GM13977 (cell line): ENCODE data around the gene GNAS-AS1.
"Not testable (repeated sequence)": the region's sequence is repeated elsewhere in the genome, so short reads cannot be mapped to it uniquely, and the experiment has no call there.

Experiments used
- DNase-seq: peaks from one replicate; pipeline ENCODE4 v3.0.0; 2012; ENCODE audit warnings: low spot score
- in situ Hi-C: fragments of 300-500 bp; cut with MboI; formaldehyde crosslinking; loops from one replicate; pipeline ENCODE4 v1.12.0; 2022; ENCODE audit warnings: low sequenced_read_pairs, low pct_unique_long_range_greater_than_20kb, mixed read lengths, inconsistent platforms; ENCODE audit not compliant: unreplicated experiment
- TF ChIP-seq, protein P1 (sequence below): IDR thresholded peaks from 2 replicates; pipeline ENCODE4 v1.5.1; 2012; ENCODE audit warnings: mild to moderate bottlenecking, control low read depth; ENCODE audit not compliant: insufficient read depth; ENCODE audit errors: extremely low read depth, missing control alignments

Gene GNAS-AS1

DNA sequence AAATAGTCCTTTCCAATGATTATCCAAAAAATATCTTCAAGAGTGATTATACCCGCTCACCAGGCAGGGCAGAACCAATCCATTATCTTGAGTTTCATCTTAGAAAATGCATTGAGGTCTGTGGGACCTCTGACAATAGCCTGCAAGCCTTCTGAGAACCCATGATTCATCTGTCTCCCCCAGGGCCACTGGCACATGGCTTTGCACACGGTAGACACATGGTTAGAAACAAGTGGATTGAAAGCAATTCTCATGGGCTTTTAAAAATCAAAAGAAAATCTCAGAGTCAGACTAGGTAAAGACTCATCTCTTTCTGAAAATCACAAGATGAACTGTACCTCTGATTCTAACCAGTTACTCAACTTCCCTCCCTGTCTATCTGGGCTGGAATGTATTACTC lies 15.5 kb downstream of the GNAS-AS1 start:
- DNase-seq = no peak
- TF ChIP-seq, protein P1, sequence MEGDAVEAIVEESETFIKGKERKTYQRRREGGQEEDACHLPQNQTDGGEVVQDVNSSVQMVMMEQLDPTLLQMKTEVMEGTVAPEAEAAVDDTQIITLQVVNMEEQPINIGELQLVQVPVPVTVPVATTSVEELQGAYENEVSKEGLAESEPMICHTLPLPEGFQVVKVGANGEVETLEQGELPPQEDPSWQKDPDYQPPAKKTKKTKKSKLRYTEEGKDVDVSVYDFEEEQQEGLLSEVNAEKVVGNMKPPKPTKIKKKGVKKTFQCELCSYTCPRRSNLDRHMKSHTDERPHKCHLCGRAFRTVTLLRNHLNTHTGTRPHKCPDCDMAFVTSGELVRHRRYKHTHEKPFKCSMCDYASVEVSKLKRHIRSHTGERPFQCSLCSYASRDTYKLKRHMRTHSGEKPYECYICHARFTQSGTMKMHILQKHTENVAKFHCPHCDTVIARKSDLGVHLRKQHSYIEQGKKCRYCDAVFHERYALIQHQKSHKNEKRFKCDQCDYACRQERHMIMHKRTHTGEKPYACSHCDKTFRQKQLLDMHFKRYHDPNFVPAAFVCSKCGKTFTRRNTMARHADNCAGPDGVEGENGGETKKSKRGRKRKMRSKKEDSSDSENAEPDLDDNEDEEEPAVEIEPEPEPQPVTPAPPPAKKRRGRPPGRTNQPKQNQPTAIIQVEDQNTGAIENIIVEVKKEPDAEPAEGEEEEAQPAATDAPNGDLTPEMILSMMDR = no peak
- in situ Hi-C loops = loop anchor here (25.0 kb wide), 2 partner anchors 348 to 598 kb away; partner anchors contain the start of gene ANKRD60

DNA sequence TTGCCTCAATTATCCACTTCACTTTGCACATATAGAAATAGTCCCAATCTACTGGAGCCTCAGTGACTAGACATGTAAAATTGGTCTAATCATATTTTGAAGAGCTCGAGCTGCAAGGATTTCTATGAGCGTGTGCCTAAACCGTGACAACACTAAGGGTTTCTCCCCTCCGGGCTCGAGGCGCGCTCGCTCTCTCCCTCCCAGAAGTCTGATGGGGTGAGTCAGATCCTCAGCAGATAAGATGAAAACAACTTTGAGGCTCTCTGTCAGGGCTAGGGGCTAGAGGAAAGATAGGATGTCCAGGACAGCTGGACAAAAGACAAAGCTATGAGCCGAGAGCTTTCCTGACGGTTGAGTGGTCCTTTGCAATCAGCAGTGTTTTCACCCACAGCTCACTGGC lies 16.8 kb downstream of the GNAS-AS1 start:
- in situ Hi-C loops = loop anchor here (25.0 kb wide), 2 partner anchors 347 to 597 kb away; partner anchors contain the start of gene ANKRD60
- TF ChIP-seq, protein P1 = no peak

DNA sequence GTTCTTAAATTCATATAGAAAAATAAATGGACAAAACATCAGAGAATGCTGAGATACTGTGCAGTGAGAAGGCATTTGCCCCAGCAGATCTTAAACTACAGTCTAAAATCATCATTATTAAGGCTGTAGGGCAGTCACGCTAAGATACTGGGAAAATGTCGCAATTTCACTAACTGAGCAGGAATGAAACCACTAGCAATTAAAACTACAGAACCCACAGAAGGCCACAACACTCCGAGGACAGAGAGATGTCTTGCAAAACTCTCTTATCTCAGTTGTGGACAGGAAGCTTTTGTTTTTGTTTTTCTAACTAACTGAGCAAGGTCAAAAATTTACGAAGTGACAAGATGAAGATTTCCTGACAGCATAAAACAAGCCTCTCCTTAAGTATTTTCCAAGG lies 18.2 kb downstream of the GNAS-AS1 start:
- DNase-seq = no peak
- in situ Hi-C loops = loop anchor here (25.0 kb wide), 2 partner anchors 345 to 595 kb away; partner anchors contain the start of gene ANKRD60
- TF ChIP-seq, protein P1 = no peak

More for the DNA sequence above, 16.8 kb downstream of the GNAS-AS1 start:
- DNase-seq = no peak

DNA sequence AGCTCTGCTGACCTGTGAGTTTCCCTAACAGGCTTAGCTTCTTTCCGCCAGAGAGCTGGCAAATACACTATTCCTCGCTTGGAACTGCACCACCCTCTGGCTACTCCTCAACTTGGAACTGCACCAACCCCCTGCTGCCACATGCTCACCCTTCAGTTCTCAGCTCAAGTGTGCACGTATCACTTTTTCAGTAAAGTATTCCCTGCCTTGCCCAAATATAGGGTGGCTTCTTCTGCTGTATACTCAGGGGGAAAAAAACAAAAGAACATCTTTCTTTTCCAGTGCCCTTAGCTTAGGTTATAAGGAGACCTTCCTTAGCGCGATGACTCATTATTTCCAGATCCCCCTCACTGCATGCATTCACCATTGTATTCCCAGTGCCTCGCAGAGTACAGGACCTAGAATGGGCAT lies 21.2 kb downstream of the GNAS-AS1 start:
- TF ChIP-seq, protein P1 = no peak
- in situ Hi-C loops = loop anchor here (25.0 kb wide), 2 partner anchors 342 to 592 kb away; partner anchors contain the start of gene ANKRD60
- no peak for DNase-seq

DNA sequence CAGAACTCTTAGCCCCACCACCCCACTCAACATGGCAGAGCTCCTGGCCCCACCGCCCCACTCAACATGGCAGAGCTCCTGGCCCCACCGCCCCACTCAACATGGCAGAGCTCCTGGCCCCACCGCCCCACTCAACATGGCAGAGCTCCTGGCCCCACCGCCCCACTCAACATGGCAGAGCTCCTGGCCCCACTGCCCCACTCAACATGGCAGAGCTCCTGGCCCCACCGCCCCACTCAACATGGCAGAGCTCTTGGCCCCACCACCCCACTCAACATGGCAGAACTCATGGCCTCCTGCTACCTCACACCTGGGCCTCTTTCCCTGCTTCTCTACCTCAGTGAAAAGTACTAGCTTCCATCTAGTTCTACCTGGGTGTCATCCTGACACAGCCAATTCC lies 21.9 kb downstream of the GNAS-AS1 start:
- in situ Hi-C loops = loop anchor here (25.0 kb wide), 2 partner anchors 342 to 592 kb away; partner anchors contain the start of gene ANKRD60
- DNase-seq = not testable (repeated sequence)

DNA sequence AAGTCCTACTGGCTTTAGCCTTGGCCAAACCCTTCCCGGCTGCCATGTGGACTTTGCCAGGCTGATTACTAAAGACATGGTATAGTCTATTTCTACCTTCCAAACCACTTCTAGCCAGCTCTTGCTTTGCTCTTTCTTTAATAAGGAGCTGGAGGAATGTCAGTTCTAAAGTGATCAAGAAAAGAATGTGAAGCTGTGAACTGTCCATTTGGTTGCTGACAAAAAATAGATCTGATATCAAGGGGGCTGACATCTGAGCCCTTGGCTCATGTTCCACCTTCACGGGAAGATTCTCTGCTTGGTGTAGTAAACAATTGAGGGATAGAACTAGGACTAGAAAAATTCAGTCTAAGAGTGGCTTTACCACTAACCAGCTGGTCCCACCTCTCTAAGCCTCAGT lies 22.6 kb downstream of the GNAS-AS1 start:
- TF ChIP-seq, protein P1 = no peak
- in situ Hi-C loops = loop anchor here (25.0 kb wide), 2 partner anchors 341 to 591 kb away; partner anchors contain the start of gene ANKRD60
- no peak for DNase-seq

DNA sequence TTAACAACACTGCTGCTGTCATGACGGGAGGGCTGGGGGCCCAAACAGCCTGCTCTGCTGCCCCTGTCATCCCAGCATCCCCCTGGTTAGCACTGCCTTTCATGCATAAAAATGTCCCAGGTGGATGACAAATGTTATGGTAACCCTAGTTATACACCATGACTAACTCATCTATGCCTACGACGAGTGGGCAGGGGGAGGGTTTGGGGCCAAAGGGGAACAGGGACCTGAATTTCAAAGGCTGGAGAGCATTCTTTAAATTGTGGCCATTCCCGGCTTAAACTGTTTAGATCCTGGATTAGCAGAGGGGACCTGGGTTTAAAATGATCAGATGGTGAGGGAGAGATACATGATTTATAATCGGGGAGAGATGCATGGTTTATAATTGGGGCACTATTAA lies 24.4 kb downstream of the GNAS-AS1 start:
- in situ Hi-C loops = loop anchor here (25.0 kb wide), 2 partner anchors 339 to 589 kb away; partner anchors contain the start of gene ANKRD60
- no peak for DNase-seq

More for the DNA sequence above, 24.4 kb downstream of the GNAS-AS1 start:
- TF ChIP-seq, protein P1 = no peak
